ENCODE data around the gene FNTB.
"Not testable (repeated sequence)": the region's sequence is repeated elsewhere in the genome, so short reads cannot be mapped to it uniquely, and the experiment has no call there.

FNTB gene

DNA sequence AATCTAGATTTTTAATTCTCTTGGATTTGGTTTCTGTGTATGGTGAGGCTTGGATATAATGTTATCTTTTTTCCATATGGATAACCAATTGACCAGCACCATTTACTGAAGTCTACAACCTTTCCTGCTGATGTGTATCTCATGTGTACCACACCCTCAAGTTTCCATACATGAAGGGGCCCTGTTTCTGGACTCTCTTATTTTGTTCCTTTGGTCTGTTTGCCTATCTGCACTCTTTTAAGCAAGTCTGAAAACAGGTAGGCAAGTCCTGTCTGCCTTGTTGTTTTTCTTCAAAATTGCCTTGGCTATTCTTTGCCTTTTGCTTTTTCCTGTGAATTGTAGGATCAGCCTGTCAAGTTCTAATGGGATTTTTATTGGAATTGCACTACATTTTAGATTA, 71.0 kb downstream of the FNTB start:
- no peak for ATAC-seq

- ATAC-seq: no peak
These were observed 75.7 kb downstream of the FNTB start for GRCh38 chr14:65062096-65063075.

DNA sequence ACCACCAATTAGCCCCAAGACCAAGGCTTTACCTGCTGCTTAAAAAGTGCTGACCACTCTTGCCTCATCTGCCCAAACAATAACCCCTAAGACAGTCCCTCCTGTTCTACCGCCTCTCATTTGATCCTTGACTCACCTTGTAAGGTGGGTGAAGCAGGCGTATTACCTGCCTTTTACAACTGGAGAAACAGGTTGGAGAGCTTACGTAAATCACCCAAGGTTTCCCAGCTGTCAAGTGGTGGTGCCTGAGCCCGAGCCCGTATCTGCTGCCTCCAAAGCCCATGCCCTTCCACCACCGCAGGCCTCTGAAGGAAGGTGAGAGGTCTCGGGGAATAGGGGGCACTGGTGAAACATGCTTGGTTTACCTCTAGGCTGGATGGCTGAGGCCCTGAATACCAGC, 79.0 kb downstream of the FNTB start:
- ATAC-seq: no peak

- ATAC-seq: no peak
These were observed 83.2 kb downstream of the FNTB start for GRCh38 chr14:65069874-65070413.

- no peak for ATAC-seq
These were observed 83.8 kb downstream of the FNTB start for GRCh38 chr14:65070471-65070976.

GRCh38 chr14:65071544-65071943, 84.8 kb downstream of the FNTB start:
- no peak for ATAC-seq

GRCh38 chr14:65072256-65072655, 85.6 kb downstream of the FNTB start:
- no peak for ATAC-seq

GRCh38 chr14:65072937-65073336, 86.2 kb downstream of the FNTB start:
- no peak for ATAC-seq

DNA sequence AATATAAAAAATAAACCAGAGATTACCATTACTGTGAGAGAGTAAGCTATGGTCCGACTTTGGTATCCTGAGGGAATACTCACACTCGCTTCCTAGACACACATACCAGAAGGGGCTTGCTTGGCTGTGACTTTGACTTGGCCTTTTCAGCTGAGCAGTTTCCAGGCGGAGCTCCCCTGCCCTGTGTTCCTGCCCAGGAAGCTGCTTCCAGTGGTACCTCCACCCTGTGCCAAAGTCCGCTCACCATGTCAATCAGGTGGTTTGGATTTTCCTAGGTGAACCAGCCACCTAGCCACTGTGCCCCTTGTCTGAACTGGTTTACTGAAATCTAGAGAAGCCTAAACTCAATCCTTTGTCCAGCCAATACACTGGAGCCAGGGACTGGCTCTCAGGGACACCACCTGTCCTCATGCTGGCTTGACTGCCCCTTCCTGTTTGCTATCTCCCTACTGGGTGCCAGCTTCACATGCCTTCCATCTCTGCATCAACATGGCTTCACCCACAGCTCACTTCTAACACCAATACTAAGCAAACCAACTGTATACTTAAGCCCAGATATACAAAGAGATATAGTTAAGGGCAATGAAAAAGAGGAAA, 87.0 kb downstream of the FNTB start:
- ATAC-seq: no peak

- no peak for ATAC-seq
These were observed 87.9 kb downstream of the FNTB start for GRCh38 chr14:65074449-65075150.

DNA sequence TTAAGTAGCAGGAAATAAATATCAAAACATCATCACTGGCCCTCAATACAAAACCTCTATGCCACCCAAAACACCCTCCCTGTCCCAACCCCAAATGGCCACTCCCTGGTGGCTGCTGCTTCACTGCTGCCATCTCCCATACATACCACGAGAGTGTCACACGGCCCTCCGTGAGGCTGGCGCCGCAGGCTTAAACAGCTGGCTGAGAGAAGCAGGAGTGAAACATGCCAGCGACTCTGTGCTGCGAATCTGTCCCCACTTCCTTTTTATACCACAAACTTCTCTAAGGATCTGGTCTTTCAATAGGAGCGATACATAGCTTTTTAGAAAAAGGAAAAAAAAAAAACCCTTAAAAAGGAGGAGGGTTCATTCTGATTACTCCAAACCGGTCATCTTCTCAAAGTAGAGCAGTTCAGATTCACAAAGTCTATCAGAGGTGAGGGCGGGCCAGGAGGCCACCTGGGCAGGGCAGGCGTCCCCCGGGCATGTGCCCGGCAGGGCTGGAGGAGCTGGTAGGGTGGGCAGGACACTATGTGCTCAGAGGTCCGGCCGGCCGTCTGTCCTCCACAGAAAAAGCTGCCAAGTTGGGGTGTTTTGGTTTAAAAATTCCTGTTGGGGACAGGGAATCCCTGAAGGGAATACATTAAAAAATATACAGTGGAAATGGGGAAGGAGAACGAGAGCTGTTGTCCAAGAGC, 89.1 kb downstream of the FNTB start:
- ATAC-seq: no peak

- no peak for ATAC-seq
These were observed 90.6 kb downstream of the FNTB start for GRCh38 chr14:65077318-65077717.

DNA sequence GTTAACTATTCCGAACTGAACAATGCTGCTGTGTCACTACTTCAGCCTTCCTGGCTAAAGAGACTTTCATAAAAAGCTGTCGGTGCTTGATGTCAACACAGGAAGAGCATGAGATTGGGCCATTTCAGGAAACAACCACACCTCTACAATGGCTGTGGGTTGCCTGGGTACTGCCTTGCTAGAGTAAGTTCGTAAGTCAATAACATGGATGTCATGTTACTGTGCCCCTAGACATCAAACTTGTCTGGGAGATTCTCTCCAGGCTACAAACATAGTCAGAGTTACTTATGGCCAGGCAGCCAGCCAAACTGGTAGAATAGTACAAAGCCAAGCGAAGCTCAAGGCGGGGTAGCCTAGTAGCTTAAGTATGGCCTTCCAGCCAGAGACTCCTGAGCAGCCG, 92.5 kb downstream of the FNTB start:
- ATAC-seq: no peak

GRCh38 chr14:65079768-65080167, 93.1 kb downstream of the FNTB start:
- no peak for ATAC-seq

GRCh38 chr14:65080960-65081747, 94.5 kb downstream of the FNTB start:
- peak in 1 of 2 donors; percentile 51 for ATAC-seq

DNA sequence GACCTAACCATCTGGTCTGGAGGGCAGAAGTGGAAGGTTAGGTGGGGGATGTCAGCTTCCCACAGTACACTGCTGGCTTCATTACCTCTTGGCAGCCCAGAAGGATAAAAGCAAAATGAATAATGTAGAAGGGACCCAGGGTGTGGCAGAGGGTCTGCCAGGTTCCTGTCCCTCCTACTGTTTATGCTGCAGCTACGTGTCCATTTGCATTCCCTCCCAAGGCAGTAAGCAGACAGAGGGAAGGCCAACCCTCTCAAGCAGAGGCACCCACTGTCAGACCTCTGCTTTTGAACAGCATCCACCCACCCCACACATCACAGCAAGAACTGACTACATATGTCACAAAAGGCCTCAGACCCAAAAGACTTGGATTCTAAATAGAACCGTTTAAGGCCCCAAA, 96.2 kb downstream of the FNTB start:
- no peak for ATAC-seq

DNA sequence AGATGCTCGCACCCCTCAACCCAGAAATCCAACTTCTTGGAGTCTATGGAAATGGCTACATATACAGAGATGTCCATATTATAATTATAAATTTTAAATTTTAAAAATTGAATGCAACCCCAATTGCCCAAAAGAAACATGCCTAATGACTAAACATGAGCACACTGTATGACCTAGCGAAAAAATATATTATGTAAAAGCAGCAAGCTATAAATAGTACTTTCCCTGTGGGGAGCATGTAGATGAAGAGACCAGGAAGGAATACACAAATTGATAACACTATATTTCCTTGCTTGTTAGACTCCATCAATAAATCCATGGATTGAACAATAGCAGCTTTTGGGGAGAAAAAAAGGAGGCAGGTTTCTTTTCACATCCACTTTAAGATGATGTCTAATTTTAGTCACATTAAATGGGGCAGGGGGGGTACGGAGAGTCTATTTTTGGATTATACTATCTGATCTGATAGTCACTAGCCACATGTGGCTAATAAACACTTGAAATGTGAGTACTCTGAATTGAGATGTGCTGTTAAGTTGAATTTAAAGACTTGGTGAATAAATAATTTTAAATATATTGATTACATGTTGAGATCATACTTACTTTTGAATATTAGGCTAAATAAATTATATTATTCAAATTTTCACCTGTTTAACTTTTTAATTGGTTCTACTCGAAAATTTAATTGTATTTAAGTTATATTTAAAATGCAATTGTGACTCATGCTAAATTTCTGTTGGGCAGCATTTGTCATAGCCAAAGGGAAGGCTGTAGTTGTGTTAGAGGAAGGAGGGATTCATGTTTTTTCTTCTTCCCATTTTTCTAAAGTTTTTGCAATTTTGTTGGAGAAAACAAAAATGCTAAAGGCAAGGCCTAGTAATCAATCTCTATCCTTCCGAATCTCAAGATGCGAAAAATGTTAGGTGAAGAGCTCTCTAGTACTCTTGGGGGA, 98.1 kb downstream of the FNTB start:
- no peak for ATAC-seq

GRCh38 chr14:65086686-65087085, 100.0 kb downstream of the FNTB start:
- ATAC-seq: not testable (repeated sequence)

GRCh38 chr14:65087835-65088234, 101.1 kb downstream of the FNTB start:
- not testable (repeated sequence) for ATAC-seq

GRCh38 chr14:65092349-65092748, 105.7 kb downstream of the FNTB start:
- ATAC-seq: no peak

Data from activated CD4-positive, CD25-positive, alpha-beta regulatory T cell treated with anti-CD3 and anti-CD28 coated beads, Interleukin-2, amount 50 U/mL, for 24 hours (primary cell).